OCI-LY1 (cell line): ENCODE measurements around the gene CYBRD1.
"Not testable (repeated sequence)": the region's sequence is repeated elsewhere in the genome, so short reads cannot be mapped to it uniquely, and the experiment has no call there.

Experiments
- H2AFZ ChIP-seq: fragments of 200-600 bp; sonication (generic), shearing (Covaris generic); 2 replicates; pipeline ENCODE4 v1.6.0; 2014; ENCODE audit warnings: antibody characterized with exemption, mild to moderate bottlenecking, low read length
- H3F3A ChIP-seq: fragments of 200-600 bp; sonication (generic), shearing (Covaris generic); 2 replicates; pipeline ENCODE4 v1.6.0; 2014; ENCODE audit warnings: mild to moderate bottlenecking, antibody characterized with exemption, low read length, moderate library complexity; ENCODE audit not compliant: insufficient read depth
- H3K27ac ChIP-seq: fragments of 200-600 bp; sonication (generic); 2 replicates; pipeline ENCODE4 v1.5.1; 2014; ENCODE audit warnings: low read length, mixed run types, mild to moderate bottlenecking, low read depth; ENCODE audit not compliant: poor library complexity, severe bottlenecking
- H3K27me3 ChIP-seq: fragments of 200-600 bp; sonication (generic); 2 replicates; pipeline ENCODE4 v1.6.0; 2014; ENCODE audit warnings: antibody characterized with exemption, mild to moderate bottlenecking, low read length, moderate library complexity; ENCODE audit not compliant: insufficient read depth
- H3K36me3 ChIP-seq: fragments of 200-600 bp; sonication (generic); 2 replicates; pipeline ENCODE4 v1.6.1; 2014; ENCODE audit warnings: mild to moderate bottlenecking, antibody characterized with exemption, low read length, moderate library complexity, mixed read lengths; ENCODE audit not compliant: insufficient read depth
- H3K4me1 ChIP-seq: fragments of 200-600 bp; sonication (generic); 2 replicates; pipeline ENCODE4 v1.5.1; 2014; ENCODE audit warnings: mild to moderate bottlenecking, low read length, moderate library complexity; ENCODE audit not compliant: insufficient read depth, severe bottlenecking
- H3K4me2 ChIP-seq: fragments of 200-600 bp; sonication (generic), shearing (Covaris generic); 2 replicates; pipeline ENCODE4 v1.6.1; 2014; ENCODE audit warnings: low read length
- H3K4me3 ChIP-seq: fragments of 200-600 bp; sonication (generic); 2 replicates; pipeline ENCODE4 v1.5.1; 2014; ENCODE audit warnings: low read length, low read depth, mild to moderate bottlenecking, mixed read lengths; ENCODE audit not compliant: poor library complexity, severe bottlenecking
- H3K79me2 ChIP-seq: fragments of 200-600 bp; shearing (Covaris generic); 2 replicates; pipeline ENCODE4 v1.6.1; 2016; ENCODE audit warnings: mixed run types, low read length, mixed read lengths; ENCODE audit not compliant: insufficient read depth
- H3K9ac ChIP-seq: fragments of 200-600 bp; sonication (generic), shearing (Covaris generic); 2 replicates; pipeline ENCODE4 v1.6.1; 2014; ENCODE audit warnings: mild to moderate bottlenecking, low read length, mixed read lengths
- H3K9me2 ChIP-seq: fragments of 200-600 bp; sonication (generic), shearing (Covaris generic); 2 replicates; pipeline ENCODE4 v1.6.1; 2014; ENCODE audit warnings: low read depth, mild to moderate bottlenecking, low read length, mixed read lengths
- H3K9me3 ChIP-seq: fragments of 200-600 bp; shearing (Covaris generic); 2 replicates; pipeline ENCODE4 v1.6.1; 2014; ENCODE audit warnings: low read length, mixed read lengths
- H4K20me1 ChIP-seq: fragments of 200-600 bp; sonication (generic), shearing (Covaris generic); 2 replicates; pipeline ENCODE4 v1.6.0; 2016; ENCODE audit warnings: mild to moderate bottlenecking, low read length; ENCODE audit not compliant: insufficient read depth
- EZH2 ChIP-seq: fragments of 200-600 bp; sonication (generic), shearing (Covaris generic); IDR thresholded peaks from 2 replicates; pipeline ENCODE4 v1.8.0; 2017; ENCODE audit warnings: borderline replicate concordance, mixed run types, mild to moderate bottlenecking, antibody characterized with exemption, low read length, moderate library complexity, mixed read lengths
- TF ChIP-seq, protein P1 (sequence below): fragments of 200-600 bp; sonication (generic), shearing (Covaris generic); IDR thresholded peaks from 2 replicates; pipeline ENCODE4 v1.5.1; 2017; ENCODE audit warnings: mild to moderate bottlenecking, antibody characterized with exemption, low read length, moderate library complexity, mixed read lengths

CYBRD1 gene

DNA sequence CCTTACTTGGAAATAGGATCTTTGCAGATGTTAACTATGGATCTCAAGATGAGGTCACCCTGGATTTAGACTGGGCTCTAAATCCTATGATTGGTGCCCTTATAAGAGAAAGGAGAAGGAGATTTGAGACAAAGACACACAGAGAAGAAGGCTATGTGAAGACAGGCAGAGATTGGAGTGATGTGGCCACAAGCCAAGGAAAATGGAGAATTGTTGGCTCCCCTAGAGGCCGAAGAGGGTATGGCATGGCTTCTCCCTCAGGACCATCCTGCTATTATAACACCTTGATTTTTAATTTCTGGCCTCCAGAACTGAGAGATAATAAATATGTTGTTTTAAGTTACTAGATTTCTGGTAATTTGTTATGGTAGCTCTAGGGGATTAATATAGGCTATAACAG, 7.6 kb downstream of the CYBRD1 start:
- H3K4me1 ChIP-seq: no peaks in the 10 kb centered on the region
- H4K20me1 ChIP-seq: no peaks in the 10 kb centered on the region
- no peak overlapping the region for H3K4me3 ChIP-seq
- no peaks in the 10 kb centered on the region for H3K36me3 ChIP-seq
- H3K9me3 ChIP-seq: peaks cover 4% of the 10 kb centered on the region; the same call in 1 of the 2 replicates
- no peak overlapping the region for H2AFZ ChIP-seq
- no peak overlapping the region for H3K27ac ChIP-seq
- no peaks in the 10 kb centered on the region for H3K27me3 ChIP-seq
- no peak overlapping the region for H3K9ac ChIP-seq
- H3K4me2 ChIP-seq: no peak overlapping the region
- no peaks in the 10 kb centered on the region for H3K79me2 ChIP-seq
- H3F3A ChIP-seq: no peaks in the 10 kb centered on the region
- H3K9me2 ChIP-seq: no peaks in the 10 kb centered on the region
- no peak for TF ChIP-seq EZH2
- TF ChIP-seq, protein P1, sequence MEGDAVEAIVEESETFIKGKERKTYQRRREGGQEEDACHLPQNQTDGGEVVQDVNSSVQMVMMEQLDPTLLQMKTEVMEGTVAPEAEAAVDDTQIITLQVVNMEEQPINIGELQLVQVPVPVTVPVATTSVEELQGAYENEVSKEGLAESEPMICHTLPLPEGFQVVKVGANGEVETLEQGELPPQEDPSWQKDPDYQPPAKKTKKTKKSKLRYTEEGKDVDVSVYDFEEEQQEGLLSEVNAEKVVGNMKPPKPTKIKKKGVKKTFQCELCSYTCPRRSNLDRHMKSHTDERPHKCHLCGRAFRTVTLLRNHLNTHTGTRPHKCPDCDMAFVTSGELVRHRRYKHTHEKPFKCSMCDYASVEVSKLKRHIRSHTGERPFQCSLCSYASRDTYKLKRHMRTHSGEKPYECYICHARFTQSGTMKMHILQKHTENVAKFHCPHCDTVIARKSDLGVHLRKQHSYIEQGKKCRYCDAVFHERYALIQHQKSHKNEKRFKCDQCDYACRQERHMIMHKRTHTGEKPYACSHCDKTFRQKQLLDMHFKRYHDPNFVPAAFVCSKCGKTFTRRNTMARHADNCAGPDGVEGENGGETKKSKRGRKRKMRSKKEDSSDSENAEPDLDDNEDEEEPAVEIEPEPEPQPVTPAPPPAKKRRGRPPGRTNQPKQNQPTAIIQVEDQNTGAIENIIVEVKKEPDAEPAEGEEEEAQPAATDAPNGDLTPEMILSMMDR: peak; percentile 62

DNA sequence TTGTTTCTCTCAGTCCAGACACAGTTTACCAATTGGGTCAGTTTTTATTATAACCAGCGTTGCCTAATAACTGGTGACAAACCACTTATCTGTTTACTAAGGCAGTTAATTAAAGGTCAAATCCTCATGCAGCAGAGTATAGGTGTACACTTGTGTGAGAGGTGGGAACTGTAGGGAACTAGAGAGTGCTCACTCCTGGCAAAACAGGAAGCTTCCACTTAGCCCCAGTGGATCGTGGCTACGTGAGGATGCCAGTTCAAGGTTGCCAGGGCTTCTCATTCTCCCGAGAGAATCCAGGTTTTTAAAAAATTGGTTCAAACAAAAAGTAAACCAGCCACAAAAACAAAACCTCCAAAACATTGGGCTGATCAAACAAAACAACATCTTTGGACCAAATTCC, 8.1 kb downstream of the CYBRD1 start:
- no peaks in the 10 kb centered on the region for H3K79me2 ChIP-seq
- H2AFZ ChIP-seq: no peak overlapping the region
- H3K36me3 ChIP-seq: no peaks in the 10 kb centered on the region
- H3K4me1 ChIP-seq: no peaks in the 10 kb centered on the region
- no peak overlapping the region for H3K4me2 ChIP-seq
- no peaks in the 10 kb centered on the region for H3K27me3 ChIP-seq
- no peak overlapping the region for H3K27ac ChIP-seq
- TF ChIP-seq EZH2: no peak
- TF ChIP-seq, protein P1: no peak
- H3K9me3 ChIP-seq: peaks cover 4% of the 10 kb centered on the region; the same call in 1 of the 2 replicates
- no peaks in the 10 kb centered on the region for H3F3A ChIP-seq
- H3K4me3 ChIP-seq: no peak overlapping the region
- no peak overlapping the region for H3K9ac ChIP-seq
- H3K9me2 ChIP-seq: no peaks in the 10 kb centered on the region
- H4K20me1 ChIP-seq: no peaks in the 10 kb centered on the region

DNA sequence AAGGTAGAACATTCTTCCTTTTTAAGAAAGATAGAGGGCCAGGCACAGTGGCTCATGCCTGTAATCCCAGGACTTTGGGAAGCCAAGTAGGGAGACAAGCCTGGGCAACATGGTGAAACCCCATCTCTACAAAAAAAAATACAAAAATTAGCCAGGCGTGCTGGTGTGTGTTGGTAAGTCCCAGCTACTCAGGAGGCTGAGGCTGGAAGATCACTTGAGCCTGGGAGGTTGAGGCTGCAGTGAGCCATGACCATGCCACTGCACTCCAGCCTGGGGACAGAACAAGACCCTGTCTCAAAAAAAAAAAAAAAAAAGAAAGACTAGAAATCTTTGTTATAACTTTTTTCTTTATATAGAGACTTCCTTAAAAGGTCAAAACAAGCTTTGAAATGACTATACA, 8.6 kb downstream of the CYBRD1 start:
- not testable (repeated sequence) for H3K9me2 ChIP-seq, H2AFZ ChIP-seq, H3K36me3 ChIP-seq, H3K4me1 ChIP-seq, H4K20me1 ChIP-seq, H3K4me2 ChIP-seq, H3K9ac ChIP-seq, H3K9me3 ChIP-seq, H3K27ac ChIP-seq, H3F3A ChIP-seq, H3K27me3 ChIP-seq, H3K79me2 ChIP-seq, H3K4me3 ChIP-seq

DNA sequence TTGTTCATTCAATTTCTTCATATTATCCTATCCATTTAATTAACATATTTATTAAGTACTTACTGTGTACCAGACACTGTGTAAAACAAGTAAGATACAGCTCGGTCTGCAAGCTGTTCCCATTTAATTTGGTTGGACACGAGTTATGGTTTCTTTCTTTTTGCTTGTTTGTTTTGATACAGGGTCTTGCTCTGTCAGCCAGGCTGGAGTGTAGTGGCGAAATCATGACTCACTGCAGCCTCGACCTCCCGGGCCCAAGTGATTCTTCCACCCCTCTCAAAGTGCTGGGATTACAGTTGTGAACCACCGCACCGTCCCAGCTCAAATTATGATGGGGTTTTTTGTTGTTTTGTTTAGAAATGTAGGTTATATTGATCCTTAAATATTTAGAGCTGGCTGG, 9.0 kb downstream of the CYBRD1 start:
- no peaks in the 10 kb centered on the region for H3F3A ChIP-seq
- H3K27me3 ChIP-seq: no peaks in the 10 kb centered on the region
- no peaks in the 10 kb centered on the region for H4K20me1 ChIP-seq
- no peaks in the 10 kb centered on the region for H3K4me1 ChIP-seq
- H3K4me3 ChIP-seq: no peak overlapping the region
- no peaks in the 10 kb centered on the region for H3K9me2 ChIP-seq
- H3K36me3 ChIP-seq: no peaks in the 10 kb centered on the region
- peaks cover 4% of the 10 kb centered on the region; the same call in 1 of the 2 replicates for H3K9me3 ChIP-seq
- H3K9ac ChIP-seq: no peak overlapping the region
- H2AFZ ChIP-seq: no peak overlapping the region
- no peak overlapping the region for H3K27ac ChIP-seq
- no peaks in the 10 kb centered on the region for H3K79me2 ChIP-seq
- no peak overlapping the region for H3K4me2 ChIP-seq
- TF ChIP-seq, protein P1: no peak
- no peak for TF ChIP-seq EZH2
